ENCODE data around the gene C1orf210.

Gene C1orf210

GRCh38 chr1:43253173-43253572 is 32.2 kb downstream of the C1orf210 start:
- no peak overlapping the region for H3K4me3 ChIP-seq (ENCODE audit: low read length)
- no peak overlapping the region for H3K4me2 ChIP-seq (ENCODE audit: low read length)
- no peaks in the 10 kb centered on the region for H3K36me3 ChIP-seq (replicated peaks; ENCODE audit: low read depth, low read length)
- no peaks in the 10 kb centered on the region for H3K79me2 ChIP-seq (ENCODE audit: low read length)
- H3K27ac ChIP-seq (ENCODE audit: low read length), result no peak overlapping the region
- no peak overlapping the region for H3K9ac ChIP-seq (ENCODE audit: low read length)
- no peaks in the 10 kb centered on the region for H3K9me3 ChIP-seq (ENCODE audit: insufficient read depth, low read length)
- no peak overlapping the region for H2AFZ ChIP-seq (ENCODE audit: low read depth, low read length)
- no peaks in the 10 kb centered on the region for H4K20me1 ChIP-seq (ENCODE audit: insufficient read depth, low read length)
- peaks cover 4% of the 10 kb centered on the region; the same call in 1 of the 2 replicates for H3K27me3 ChIP-seq (ENCODE audit: low read depth, low read length)
- H3K4me1 ChIP-seq (ENCODE audit: low read length), result no peaks in the 10 kb centered on the region
- TF ChIP-seq CTCF (IDR thresholded peaks at IDR 0.05; ENCODE audit: low read depth, low read length) (no peak), EZH2phosphoT487 (IDR thresholded peaks at IDR 0.05; ENCODE audit: low read depth) (no peak)

GRCh38 chr1:43252225-43252624 is 33.2 kb downstream of the C1orf210 start:
- no peak overlapping the region for H3K4me2 ChIP-seq (ENCODE audit: low read length)
- no peaks in the 10 kb centered on the region for H4K20me1 ChIP-seq (ENCODE audit: insufficient read depth, low read length)
- H2AFZ ChIP-seq (ENCODE audit: low read depth, low read length), result no peak overlapping the region
- no peak overlapping the region for H3K27ac ChIP-seq (ENCODE audit: low read length)
- H3K36me3 ChIP-seq (replicated peaks; ENCODE audit: low read depth, low read length), result no peaks in the 10 kb centered on the region
- no peak overlapping the region for H3K4me3 ChIP-seq (ENCODE audit: low read length)
- peaks cover 4% of the 10 kb centered on the region; the same call in 1 of the 2 replicates for H3K27me3 ChIP-seq (ENCODE audit: low read depth, low read length)
- H3K9me3 ChIP-seq (ENCODE audit: insufficient read depth, low read length), result no peaks in the 10 kb centered on the region
- H3K79me2 ChIP-seq (ENCODE audit: low read length), result no peaks in the 10 kb centered on the region
- H3K9ac ChIP-seq (ENCODE audit: low read length), result no peak overlapping the region
- TF ChIP-seq EZH2phosphoT487 (IDR thresholded peaks at IDR 0.05; ENCODE audit: low read depth), result no peak
- no peak for TF ChIP-seq CTCF (IDR thresholded peaks at IDR 0.05; ENCODE audit: low read depth, low read length)
- H3K4me1 ChIP-seq (ENCODE audit: low read length), result no peaks in the 10 kb centered on the region

GRCh38 chr1:43251024-43251423 is 34.4 kb downstream of the C1orf210 start:
- Histone ChIP-seq H3K4me2 (ENCODE audit: low read length) (no peak overlapping the region), H3K27me3 (ENCODE audit: low read depth, low read length) (peaks cover 4% of the 10 kb centered on the region; the same call in 1 of the 2 replicates), H3K9ac (ENCODE audit: low read length) (no peak overlapping the region), H3K27ac (ENCODE audit: low read length) (no peak overlapping the region), H3K4me3 (ENCODE audit: low read length) (no peak overlapping the region), H3K9me3 (ENCODE audit: insufficient read depth, low read length) (no peaks in the 10 kb centered on the region), H2AFZ (ENCODE audit: low read depth, low read length) (no peak overlapping the region), H3K79me2 (ENCODE audit: low read length) (no peaks in the 10 kb centered on the region), H4K20me1 (ENCODE audit: insufficient read depth, low read length) (no peaks in the 10 kb centered on the region), H3K36me3 (replicated peaks; ENCODE audit: low read depth, low read length) (no peaks in the 10 kb centered on the region), H3K4me1 (ENCODE audit: low read length) (no peaks in the 10 kb centered on the region)
- no peak for TF ChIP-seq CTCF (IDR thresholded peaks at IDR 0.05; ENCODE audit: low read depth, low read length)
- TF ChIP-seq EZH2phosphoT487 (IDR thresholded peaks at IDR 0.05; ENCODE audit: low read depth), result no peak

- no peak overlapping the region for H3K4me2 ChIP-seq (ENCODE audit: low read length)
- no peak overlapping the region for H3K27ac ChIP-seq (ENCODE audit: low read length)
- TF ChIP-seq CTCF (IDR thresholded peaks at IDR 0.05; ENCODE audit: low read depth, low read length), result no peak
- no peak for TF ChIP-seq EZH2phosphoT487 (IDR thresholded peaks at IDR 0.05; ENCODE audit: low read depth)
- no peak overlapping the region for H3K4me3 ChIP-seq (ENCODE audit: low read length)
- no peaks in the 10 kb centered on the region for H3K4me1 ChIP-seq (ENCODE audit: low read length)
- H4K20me1 ChIP-seq (ENCODE audit: insufficient read depth, low read length), result no peaks in the 10 kb centered on the region
- no peak overlapping the region for H2AFZ ChIP-seq (ENCODE audit: low read depth, low read length)
- H3K9ac ChIP-seq (ENCODE audit: low read length), result no peak overlapping the region
- peaks cover 4% of the 10 kb centered on the region; the same call in 1 of the 2 replicates for H3K27me3 ChIP-seq (ENCODE audit: low read depth, low read length)
- no peaks in the 10 kb centered on the region for H3K36me3 ChIP-seq (replicated peaks; ENCODE audit: low read depth, low read length)
- no peaks in the 10 kb centered on the region for H3K9me3 ChIP-seq (ENCODE audit: insufficient read depth, low read length)
- no peaks in the 10 kb centered on the region for H3K79me2 ChIP-seq (ENCODE audit: low read length)
These were observed 35.0 kb downstream of the C1orf210 start for GRCh38 chr1:43250351-43250761.
